Nephron progenitor cell (in vitro differentiated cells): ENCODE measurements around the gene APCDD1.

Experiments
- DNase-seq: peaks from one replicate; pipeline ENCODE4 v3.0.0; 2021
- H3K27ac Mint-ChIP-seq: 2 replicates; pipeline ENCODE4 v1.8.0; 2021; ENCODE audit warnings: mild to moderate bottlenecking, moderate library complexity, mixed read lengths
- H3K27me3 Mint-ChIP-seq: 2 replicates; pipeline ENCODE4 v1.8.0; 2021; ENCODE audit warnings: mild to moderate bottlenecking, low read depth, mixed read lengths; ENCODE audit not compliant: poor library complexity
- H3K36me3 Mint-ChIP-seq: 2 replicates; pipeline ENCODE4 v1.8.0; 2021; ENCODE audit warnings: low read depth, mixed read lengths
- H3K4me1 Mint-ChIP-seq: 2 replicates; pipeline ENCODE4 v1.8.0; 2021; ENCODE audit warnings: mixed read lengths
- H3K4me3 Mint-ChIP-seq: 2 replicates; pipeline ENCODE4 v1.8.0; 2021; ENCODE audit warnings: mild to moderate bottlenecking, moderate library complexity, mixed read lengths
- H3K9me3 Mint-ChIP-seq: 2 replicates; pipeline ENCODE4 v1.8.0; 2021; ENCODE audit warnings: mild to moderate bottlenecking, moderate library complexity, mixed read lengths
- CTCF ChIP-seq: fragments of 200-600 bp; sonication (generic); IDR thresholded peaks from 2 replicates; pipeline ENCODE4 v1.5.0; 2021; ENCODE audit warnings: antibody characterized with exemption

Gene APCDD1

GRCh38 chr18:10417664-10418063, 36.8 kb upstream of the APCDD1 start:
- H3K4me3 Mint-ChIP-seq: no peak overlapping the region

GRCh38 chr18:10418836-10419235, 35.6 kb upstream of the APCDD1 start:
- Mint-ChIP-seq H3K27ac (no peak overlapping the region), H3K4me1 (peaks cover 22% of the 10 kb centered on the region), H3K4me3 (no peak overlapping the region), H3K27me3 (no peaks in the 10 kb centered on the region), H3K36me3 (peaks cover 5% of the 10 kb centered on the region), H3K9me3 (peaks cover 27% of the 10 kb centered on the region)
- DNase-seq: no peak
- TF ChIP-seq CTCF: no peak

More at GRCh38 chr18:10417664-10418063, 36.8 kb upstream of the APCDD1 start:
- no peak for DNase-seq
- Mint-ChIP-seq H3K4me1 (peaks cover 21% of the 10 kb centered on the region), H3K27me3 (no peaks in the 10 kb centered on the region), H3K27ac (no peak overlapping the region), H3K36me3 (peaks cover 5% of the 10 kb centered on the region), H3K9me3 (peaks cover 27% of the 10 kb centered on the region)
- TF ChIP-seq CTCF: no peak

- no peaks in the 10 kb centered on the region for H3K27me3 Mint-ChIP-seq
- no peak for DNase-seq
- peaks cover 27% of the 10 kb centered on the region for H3K9me3 Mint-ChIP-seq
- no peak for TF ChIP-seq CTCF
- H3K4me3 Mint-ChIP-seq: no peak overlapping the region
- peaks cover 5% of the 10 kb centered on the region for H3K36me3 Mint-ChIP-seq
- peaks cover 27% of the 10 kb centered on the region for H3K4me1 Mint-ChIP-seq
- no peak overlapping the region for H3K27ac Mint-ChIP-seq
These were observed 34.9 kb upstream of the APCDD1 start for GRCh38 chr18:10419420-10420103.

- peaks cover 5% of the 10 kb centered on the region for H3K36me3 Mint-ChIP-seq
- no peak for DNase-seq
- peaks cover 27% of the 10 kb centered on the region for H3K9me3 Mint-ChIP-seq
- H3K4me3 Mint-ChIP-seq: no peak overlapping the region
- peaks cover 17% of the 10 kb centered on the region for H3K4me1 Mint-ChIP-seq
- H3K27me3 Mint-ChIP-seq: no peaks in the 10 kb centered on the region
- TF ChIP-seq CTCF: no peak
- H3K27ac Mint-ChIP-seq: no peak overlapping the region
These were observed 33.7 kb upstream of the APCDD1 start for GRCh38 chr18:10420561-10421352.

GRCh38 chr18:10421859-10422258, 32.6 kb upstream of the APCDD1 start:
- Mint-ChIP-seq H3K36me3 (peaks cover 5% of the 10 kb centered on the region), H3K4me1 (peaks cover 8% of the 10 kb centered on the region), H3K9me3 (peaks cover 27% of the 10 kb centered on the region), H3K27ac (no peak overlapping the region), H3K4me3 (no peak overlapping the region), H3K27me3 (no peaks in the 10 kb centered on the region)
- no peak for TF ChIP-seq CTCF
- no peak for DNase-seq
